Measurements from ENCODE around the gene POU3F1.

DNA sequence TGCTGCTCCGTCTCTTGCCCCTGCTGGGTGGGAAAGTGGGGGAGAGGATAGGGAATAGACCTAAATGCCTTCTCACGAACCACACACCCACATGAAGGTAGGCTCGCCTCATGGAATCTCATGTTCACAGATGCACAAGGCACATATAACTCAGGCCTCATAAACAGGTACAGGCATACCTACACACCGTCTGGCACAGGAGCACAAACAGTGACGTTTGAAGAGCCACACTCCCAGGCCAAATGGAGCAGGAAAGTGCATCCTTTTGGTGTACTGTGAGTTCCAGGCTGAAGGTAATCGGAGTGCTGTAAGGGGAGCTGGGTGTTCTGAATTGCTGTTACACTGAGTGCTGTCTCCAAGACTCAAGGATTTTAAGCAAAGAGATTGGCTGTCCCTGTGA lies 20.9 kb downstream of the POU3F1 start:
- no peak for TF ChIP-seq CTCF (IDR thresholded peaks at IDR 0.05)
- TF ChIP-seq EZH2 (IDR thresholded peaks at IDR 0.05), result no peak

Data from neural progenitor cell (in vitro differentiated cells).